Daoy (cell line): ENCODE results near the gene RAB13. TPM values are rescaled to one million over a fixed set of nuclear protein-coding genes. Genes with fewer than 3 reads are reported as not detected.

Experiments used
- DNase-seq: peaks from one replicate; pipeline ENCODE4 v3.0.0-alpha.2; 2015; ENCODE audit warnings: low read depth
- total RNA-seq: library from RNA; depleted of rRNA; stranded (reverse); fragments of >200 nt; shearing (Covaris generic); gene quantifications from 2 replicates; pipeline ENCODE4 v1.2.3, GENCODE V29; 2014; rRNA removed

The RAB13 gene
- total RNA-seq, 1 experiment from 2014 or later = 56.3 TPM

- no peak for DNase-seq
These were observed 52.2 kb downstream of the RAB13 start for GRCh38 chr1:153933955-153934354.

- no peak for DNase-seq
These were observed 52.7 kb downstream of the RAB13 start for GRCh38 chr1:153933430-153933829.

- no peak for DNase-seq
These were observed 53.7 kb downstream of the RAB13 start for GRCh38 chr1:153932156-153933131.

Other genes starting within 250 kb of the RAB13 start
- gene SLC27A3, start 210.9 kb downstream of the RAB13 start, total RNA-seq = 3.2 and 3.3 TPM in 2 replicates
- 3.9 and 6.0 TPM in 2 replicates for gene GATAD2B, start 63.4 kb downstream of the RAB13 start, total RNA-seq
- gene DENND4B, start 39.6 kb downstream of the RAB13 start, total RNA-seq = 6.5 and 6.6 TPM in 2 replicates
- gene CRTC2, start 27.7 kb downstream of the RAB13 start, total RNA-seq = 7.2 and 10.1 TPM in 2 replicates
- gene SLC39A1, start 22.8 kb downstream of the RAB13 start, total RNA-seq = 127 and 130 TPM in 2 replicates
- 3.5 and 5.0 TPM in 2 replicates for gene CREB3L4, start 18.4 kb downstream of the RAB13 start, total RNA-seq
- 216 and 291 TPM in 2 replicates for gene JTB, start 8.7 kb downstream of the RAB13 start, total RNA-seq
- gene RPS27, start 4.4 kb upstream of the RAB13 start, total RNA-seq = 1,654 and 2,786 TPM in 2 replicates
- gene NUP210L, start 168.7 kb upstream of the RAB13 start, total RNA-seq = not detected in 2 replicates
- gene TPM3, start 205.8 kb upstream of the RAB13 start, total RNA-seq = 1,219 and 1,519 TPM in 2 replicates
- gene CFAP141, start 220.0 kb upstream of the RAB13 start, total RNA-seq = not detected in 2 replicates
- 98.6 and 105 TPM in 2 replicates for gene UBAP2L, start 234.6 kb upstream of the RAB13 start, total RNA-seq